ENCODE results near the gene DMRT1.

- TF ChIP-seq CTCF (conservative IDR thresholded peaks at IDR 0.05; ENCODE audit: low read depth, low read length) (no peak), EZH2 (IDR thresholded peaks at IDR 0.05; ENCODE audit: borderline replicate concordance, low read depth, low read length, poor library complexity, severe bottlenecking) (no peak)
These were observed 125.9 kb downstream of the DMRT1 start for GRCh38 chr9:967436-967835.

All from A673 (cell line).